Measurements from ENCODE around the gene SH3TC1.
A peak's percentile ranks its signal among the peaks of the same experiment; 100 is the strongest.

The SH3TC1 gene

DNA sequence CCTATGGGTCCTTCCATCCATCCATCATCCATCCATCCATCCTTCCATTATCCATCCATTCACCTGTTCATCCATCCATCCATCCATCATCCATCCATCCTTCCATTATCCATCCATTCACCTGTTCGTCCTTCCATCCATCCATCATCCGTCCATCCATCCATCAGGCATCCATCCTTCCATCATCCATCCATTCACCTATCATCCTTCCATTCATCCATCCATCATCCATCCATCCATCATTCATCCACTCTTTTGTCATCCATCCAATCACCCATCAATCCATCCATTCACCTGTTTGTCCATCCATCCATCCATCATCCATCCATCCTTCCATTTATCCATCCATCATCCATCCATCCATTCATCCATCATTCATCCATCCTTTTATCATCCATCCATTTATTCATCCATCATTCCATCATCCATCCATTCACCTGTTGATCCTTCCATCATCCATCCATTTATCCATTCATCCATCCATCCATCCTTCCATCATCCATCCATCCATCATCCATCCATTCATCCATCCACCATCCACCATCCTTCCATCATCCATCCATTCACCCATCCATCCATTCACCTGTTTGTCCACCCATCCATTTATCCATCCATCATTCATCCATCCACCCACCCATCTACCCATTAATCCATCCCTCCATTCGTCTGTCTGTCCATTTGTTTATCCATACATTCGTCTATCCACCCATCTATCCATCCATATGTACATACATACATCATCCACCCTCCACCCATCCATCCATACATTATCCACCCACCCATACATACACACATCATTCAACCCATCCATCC, 34.8 kb downstream of the SH3TC1 start:
- DNase-seq, result no peak

DNA sequence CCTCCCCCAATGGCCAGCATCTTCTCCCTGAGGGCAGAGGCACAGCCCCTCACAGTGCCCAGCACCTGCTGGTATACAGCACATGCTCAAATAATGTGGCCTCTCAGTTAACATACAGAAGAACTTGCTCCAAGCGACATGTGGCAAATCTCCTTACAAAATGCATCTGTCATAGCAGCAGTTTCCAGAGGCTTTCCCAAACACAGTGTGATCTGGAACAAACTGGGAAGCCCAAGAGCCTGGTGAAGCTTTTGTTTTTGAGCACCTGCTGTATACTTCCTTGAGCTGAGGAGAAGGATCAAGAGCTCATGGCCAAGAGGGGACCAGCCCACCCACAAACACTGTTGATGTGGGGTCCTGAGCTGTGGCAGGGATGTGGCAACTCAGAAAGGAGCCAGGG, 35.6 kb downstream of the SH3TC1 start:
- no peak for DNase-seq

DNA sequence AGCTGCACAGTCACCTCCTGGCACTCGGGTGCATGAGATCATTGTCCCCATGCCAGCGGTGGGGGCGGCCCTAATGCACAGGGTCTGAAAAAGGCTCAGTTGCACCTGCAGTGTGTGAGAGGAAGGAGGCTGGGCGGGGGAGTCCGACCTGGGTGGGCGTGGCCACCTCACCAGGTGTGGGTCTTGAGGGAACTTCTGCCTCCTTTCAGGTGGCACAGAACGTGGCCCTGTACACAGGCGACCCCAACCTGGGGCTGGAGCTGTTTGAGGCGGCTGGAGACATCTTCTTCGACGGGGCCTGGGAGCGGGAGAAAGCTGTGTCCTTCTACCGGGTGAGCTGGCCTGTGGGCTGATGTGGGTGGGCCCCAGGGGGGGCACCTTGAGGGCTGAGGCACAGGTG, 36.1 kb downstream of the SH3TC1 start:
- no peak for DNase-seq

DNA sequence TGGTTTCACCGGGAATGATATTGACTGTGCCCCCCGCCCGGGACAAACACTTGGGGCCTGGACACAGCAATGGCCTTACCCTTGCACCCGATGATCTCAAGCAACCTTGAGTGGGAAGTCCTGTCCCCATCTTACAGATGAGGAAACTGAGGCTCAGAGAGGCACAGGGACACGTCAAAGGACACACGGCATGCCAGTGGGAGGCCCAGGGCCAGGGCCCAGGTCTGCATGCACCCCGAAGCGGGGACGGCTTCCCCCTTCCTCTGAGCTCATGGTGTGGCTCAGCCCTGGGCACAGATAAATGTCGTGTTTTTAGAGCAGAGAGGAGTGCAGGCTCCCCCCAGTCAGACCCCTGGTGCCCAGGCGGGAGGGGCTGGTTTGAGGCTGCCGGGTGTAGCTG, 36.6 kb downstream of the SH3TC1 start:
- DNase-seq, result no peak

DNA sequence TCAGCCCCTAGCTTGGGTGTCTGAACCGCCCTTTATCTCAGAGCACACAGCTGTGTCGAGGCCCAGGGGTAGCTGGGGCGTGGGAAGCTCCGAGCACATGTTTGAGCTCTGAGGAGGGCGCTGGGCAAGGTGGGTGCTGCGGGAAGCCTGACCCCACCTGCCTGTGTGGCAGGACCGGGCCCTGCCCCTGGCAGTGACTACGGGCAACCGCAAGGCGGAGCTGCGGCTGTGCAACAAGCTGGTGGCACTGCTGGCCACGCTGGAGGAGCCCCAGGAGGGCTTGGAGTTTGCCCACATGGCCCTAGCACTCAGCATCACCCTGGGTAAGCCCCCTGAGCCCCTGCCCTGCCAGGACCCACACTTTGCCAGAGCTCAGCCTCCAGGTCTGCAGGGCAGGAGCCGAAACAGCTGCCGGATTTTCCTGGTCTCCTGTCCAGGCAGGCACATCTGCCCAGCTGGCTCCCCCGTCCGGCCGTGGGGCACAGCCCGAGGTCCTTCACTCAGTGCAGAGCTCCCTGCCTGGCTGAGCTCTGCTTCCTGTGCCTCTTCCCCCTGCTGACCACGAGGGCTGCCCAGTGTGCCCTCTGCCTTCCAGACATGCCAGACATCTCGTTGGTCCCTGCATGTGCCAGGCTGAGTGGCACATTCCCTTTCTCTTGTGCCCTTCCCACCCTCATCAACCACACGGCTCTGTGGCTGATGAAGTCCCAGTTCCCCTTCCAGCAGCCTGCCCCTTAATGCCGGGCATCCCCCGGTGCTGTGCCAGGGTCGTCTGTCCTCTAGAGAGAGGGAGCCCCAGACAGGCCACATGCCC, 37.2 kb downstream of the SH3TC1 start:
- DNase-seq, result no peak

DNA sequence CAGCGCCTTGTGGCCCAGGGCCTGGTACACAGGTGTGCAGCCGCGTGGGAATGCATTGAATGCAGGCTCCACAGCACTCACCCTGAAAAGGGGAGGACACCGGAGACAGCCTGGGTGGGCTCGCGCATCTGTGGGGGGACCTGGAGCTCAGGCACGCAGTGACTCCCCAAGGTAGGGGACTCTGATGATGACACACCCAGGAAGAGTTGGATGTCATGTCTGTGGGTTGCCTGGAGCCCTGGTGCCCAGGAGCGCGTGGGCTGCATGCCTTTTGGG, 37.8 kb downstream of the SH3TC1 start:
- no peak for DNase-seq

DNA sequence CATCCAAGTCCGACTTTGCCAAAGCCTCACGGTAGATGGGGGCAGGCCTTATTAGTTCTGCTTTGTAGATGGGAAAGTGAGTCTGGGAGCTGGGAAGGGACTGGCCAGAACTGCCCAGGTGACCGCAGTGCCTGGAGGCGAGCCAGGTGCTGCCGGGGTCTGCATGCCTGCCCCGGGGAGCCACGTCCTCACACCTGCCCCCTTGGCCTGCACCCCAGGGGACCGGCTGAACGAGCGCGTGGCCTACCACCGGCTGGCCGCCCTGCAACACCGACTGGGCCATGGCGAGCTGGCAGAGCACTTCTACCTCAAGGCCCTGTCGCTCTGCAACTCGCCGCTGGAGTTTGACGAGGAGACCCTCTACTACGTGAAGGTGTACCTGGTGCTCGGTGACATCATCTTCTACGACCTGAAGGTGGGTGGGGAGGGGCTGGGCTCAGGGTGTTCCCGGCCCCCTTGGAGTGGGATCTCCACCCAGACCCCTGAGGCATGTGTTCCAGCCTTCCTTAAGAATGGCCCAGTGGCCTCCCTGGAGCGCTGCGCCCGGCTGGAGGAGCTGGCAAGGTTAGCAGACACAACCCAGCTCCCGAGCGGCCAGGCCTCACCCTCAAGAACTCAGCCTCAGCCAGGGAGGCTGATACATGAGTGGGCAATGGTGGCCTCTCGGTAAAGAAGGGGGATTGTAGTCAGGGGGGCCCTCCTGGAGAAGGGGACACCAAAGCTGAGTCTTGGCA, 38.3 kb downstream of the SH3TC1 start:
- DNase-seq, result no peak

DNA sequence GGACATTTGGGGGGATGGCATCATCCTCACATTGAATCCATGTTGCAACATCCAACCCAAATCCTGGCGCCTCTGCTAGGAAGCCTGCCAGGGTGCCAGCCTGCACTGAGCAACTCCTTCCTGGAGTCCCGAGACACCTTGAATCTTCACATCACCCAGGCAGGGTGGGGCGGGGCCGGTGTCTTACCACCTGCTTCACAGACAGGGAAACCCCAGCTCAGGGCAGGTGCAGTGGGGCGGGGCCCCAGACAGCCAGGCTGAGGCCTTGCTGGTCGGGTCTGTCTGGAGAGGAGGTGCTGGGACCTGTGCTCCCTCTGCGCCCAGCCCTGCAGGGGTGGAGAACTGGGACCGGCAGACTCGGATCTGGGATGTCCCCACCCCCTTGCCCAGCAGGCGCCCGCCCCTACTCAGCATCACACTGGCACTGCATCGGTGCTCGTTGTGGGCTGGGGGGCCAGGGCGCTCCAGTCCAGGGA, 39.0 kb downstream of the SH3TC1 start:
- DNase-seq, result no peak

DNA sequence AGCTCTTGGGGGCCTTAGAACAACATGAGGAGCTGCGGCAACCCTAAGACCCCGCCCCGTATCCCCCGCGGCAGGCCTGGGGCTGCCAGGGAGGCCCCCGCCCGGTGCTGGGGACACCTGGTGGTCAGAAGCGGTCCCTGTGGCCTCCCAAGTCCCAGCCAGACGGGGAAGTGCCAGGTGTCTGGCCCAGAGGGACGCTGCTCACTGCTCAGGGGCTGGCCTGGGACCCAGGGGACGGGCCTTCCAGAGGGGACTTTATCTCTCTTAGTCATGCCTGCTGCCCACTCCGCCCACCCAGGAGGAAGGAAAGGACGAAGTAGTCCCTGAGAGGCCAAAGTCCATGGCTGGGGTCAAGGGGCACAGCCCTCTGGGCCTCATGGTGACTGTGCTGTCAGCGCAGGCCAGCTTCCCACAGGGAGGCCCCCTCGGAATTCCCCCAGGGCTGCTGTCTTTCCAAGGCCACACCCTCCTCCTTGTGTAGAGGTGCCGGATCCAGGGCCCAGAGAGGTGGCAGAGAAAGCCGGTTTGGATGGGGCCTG, 39.5 kb downstream of the SH3TC1 start:
- no peak for DNase-seq

DNA sequence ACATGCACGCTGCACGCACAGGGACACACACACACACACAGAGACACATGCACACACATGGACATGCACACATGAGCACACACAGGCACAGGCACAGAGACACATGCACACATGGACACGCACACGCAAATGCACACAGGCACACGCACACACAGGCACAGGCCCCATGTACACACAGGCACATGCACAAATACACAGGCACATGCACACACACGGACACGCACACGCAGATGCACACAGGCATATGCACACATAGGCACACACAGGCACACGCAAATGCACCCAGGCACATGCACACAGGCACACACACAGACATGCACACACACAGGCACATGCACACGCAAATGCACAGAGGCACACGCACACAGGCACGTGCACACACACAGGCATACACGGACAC, 40.1 kb downstream of the SH3TC1 start:
- DNase-seq, result no peak

DNA sequence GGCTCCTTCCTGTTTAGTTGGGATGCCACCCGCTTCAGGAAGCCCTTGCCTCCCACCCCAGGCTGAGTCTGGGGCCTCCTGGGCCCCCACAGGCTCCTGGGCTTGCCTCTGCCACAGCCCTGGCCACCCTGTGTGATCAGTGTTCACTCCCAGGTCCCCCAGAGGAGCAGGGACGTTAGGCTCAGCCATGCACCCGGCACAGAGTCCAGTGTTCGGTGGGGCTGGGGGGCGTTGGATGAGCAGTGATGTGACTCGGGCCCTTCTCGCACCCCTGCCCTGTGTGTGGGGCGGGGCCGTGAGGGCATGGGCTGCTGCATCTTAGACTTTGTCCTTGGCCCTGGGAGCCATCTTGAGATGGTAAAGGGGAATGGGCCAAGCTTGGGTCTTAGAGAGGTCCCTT, 40.6 kb downstream of the SH3TC1 start:
- DNase-seq, result no peak

DNA sequence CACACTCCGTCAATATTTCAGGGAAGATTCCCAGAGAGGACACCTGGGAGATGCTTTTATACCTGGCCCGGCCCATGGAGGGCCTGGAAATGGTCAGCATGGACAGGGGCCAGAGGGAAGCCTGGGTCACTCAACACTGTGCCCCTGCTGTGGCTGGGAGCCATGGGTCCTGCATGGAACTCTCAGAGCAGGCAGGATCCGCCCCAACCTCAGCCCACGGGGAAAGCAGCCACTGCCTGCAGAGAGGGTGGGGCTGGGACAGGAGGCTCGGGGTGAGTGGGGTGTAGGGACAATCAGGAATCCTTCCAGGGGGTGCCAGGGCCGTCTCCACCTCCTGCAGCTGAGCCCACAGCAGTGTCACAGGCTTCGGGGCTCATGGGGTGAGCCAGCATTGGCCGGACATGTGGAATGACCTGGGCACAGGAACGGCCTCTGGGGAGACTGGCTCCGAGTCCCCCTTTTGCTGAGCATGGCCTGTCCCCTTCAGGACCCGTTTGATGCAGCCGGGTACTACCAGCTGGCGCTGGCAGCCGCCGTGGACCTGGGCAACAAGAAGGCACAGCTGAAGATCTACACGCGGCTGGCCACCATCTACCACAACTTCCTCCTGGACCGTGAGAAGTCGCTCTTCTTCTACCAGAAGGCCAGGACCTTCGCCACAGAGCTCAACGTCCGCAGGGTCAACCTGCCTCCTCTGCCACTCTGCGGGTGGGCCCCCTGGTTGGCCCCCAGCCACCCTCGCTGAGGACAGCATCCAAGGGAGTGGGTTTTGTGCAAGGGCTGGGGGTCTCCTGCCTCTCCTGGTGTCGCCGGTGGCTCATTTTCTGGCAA, 41.3 kb downstream of the SH3TC1 start:
- DNase-seq, result no peak

DNA sequence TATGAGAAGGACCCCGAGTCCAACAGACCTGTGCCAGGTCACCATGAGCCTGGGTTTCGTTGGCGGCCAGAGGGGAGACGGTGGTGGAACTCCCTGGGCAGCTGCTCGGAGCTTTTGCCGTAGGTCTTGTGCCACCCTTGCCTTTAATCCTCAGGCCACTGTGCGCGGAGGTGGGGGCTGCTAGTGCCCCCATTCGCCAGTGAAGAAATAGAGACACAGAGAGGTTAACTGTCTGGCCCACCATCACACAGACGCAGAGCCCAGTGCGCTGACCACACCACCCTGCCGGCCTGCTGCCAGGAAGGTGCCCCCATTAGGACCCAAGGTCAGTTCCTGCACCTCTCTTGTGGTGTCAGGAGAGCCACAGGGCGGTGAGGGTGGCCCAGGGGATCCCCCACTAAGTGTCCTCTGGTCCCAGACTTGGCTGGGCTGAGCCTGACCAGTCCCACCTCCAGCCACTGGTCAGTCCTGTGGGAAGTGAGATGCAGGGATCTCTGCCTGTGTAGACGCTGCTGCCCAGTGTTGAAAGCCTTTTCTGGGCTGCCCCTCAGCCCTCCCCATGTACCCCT, 42.2 kb downstream of the SH3TC1 start:
- DNase-seq, result no peak

DNA sequence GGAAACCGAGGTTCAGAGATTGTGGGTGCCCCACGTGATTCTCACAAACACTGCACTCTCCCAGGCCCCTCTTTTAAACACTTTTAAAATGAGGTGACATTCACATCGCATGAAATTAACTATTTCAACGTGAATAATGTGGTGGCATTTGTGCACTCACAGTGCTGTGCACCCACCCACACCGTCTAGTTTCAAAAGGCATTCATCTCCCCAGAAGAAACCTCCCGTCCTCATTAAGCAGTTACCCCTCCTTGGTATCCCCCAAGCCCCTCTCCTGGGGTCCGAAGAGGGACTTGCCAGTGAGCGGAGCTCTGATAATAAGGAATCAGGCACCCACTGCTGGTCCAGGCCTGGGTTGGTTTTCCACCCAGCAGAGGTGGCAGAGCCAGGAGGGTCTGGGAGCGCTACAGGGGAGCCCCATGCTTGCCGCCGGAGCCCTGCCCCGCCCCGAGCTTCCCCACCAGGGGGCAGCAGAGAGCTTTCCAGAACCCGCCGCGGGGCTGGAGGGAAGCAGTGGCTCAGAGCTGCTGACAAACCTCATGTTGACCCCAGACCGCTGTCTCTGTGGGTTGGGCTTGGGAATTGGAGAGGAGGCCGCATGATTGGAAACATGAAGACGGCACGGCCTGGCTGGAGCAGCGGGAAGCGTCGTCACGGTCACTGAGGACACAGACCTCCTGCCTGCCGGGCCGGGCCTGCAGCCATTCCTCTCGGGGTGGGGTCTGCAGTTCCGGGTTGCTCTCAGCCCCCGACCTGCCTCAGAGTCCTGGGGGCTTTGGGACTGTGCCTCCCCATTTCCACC, 43.0 kb downstream of the SH3TC1 start:
- DNase-seq, result peak; percentile 93

DNA sequence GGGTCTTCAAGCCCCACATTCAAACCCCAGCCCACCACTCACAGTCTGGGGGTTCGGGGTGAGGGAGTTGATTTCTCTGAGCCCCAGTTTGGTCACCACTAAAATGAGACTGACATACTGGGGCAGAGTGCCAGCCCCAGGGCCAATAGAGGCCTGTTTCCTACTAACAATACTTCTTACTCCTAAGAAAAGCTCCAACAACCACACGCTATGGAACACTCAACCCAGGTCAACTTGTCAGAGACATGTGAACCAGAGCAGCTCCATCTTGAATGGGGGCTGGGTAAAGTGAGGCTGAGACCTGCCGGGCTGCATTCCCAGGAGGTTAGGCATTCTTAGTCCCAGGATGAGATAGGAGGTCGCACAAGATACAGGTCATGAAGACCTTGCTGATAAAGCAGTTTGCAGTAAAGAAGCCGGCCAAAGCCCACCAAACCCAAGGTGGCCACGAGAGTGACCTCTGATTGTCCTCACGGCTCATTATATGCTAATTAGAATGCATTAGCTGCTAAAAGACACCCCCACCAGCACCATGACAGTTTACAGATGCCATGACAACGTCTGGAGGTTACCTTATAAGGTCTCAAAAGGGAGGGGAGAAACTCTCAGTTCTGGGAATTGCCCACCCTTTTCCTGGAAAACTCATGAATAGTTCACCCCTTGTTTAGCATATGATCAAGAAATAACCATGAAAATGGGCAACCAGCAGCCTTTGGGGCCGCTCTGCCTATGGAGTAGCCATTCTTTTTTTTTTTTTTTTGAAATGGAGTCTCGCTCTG, 43.9 kb downstream of the SH3TC1 start:
- DNase-seq, result no peak

DNA sequence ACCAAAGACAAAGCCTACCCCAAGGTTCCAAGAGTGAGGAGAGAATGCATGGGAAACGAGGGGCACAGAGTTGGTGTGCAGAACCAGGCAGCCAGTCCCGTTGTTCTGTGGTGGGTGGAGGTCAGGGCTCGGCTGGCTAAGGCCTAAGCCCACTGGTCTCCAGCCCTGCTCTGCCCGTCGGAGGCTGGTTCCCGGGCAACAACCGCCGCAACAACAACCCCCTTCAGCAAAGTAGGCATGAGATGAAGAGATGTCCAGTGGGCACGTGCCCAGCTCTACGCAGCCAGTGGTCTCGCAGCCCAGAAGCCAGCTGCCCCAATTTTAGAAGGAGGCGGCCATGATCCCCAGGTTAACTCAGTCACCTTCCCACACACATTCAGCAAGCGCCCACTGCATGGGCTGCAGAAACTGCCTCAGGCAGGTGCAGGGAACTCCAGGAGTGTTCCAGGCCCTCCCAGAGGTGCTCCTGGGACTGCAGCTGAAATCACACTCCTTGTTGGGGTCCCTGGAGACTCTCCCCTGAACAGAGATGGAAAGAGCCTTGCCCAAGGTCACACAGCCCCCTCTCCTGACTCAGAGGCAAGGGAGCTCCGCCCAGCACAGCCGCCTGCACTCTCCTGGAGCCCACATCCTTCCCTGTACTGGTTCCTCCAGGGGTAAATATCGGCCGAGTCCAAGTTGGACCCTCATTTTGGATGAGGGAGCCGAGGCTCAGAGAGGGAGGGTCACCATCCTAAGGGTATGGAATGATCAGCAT, 45.1 kb downstream of the SH3TC1 start:
- no peak for DNase-seq

DNA sequence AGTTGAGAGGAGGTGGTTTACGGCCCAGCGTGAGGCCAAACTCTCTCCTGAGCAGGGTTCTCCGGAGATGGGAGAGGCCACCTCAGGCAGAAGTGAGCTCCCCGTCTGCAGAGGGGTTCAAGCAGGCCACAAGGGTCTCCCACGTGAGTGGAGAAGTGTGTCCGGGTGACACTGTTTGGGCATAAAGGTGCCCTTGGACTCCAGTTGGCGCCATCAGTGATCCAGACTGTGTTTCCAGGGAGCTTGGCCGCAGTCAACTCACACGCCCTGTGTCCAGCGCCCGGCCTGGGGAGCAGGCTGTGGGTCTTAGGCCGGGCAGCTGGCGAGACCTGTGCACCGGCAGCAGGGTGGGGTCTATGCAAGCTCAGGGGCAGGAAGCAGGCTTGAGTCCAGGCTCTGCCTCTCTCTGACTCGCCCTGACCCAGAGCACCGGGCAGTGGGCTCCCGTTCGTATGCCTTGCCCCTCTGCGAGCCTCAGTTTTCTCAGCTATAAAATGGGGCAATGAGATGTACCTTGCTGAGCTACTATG, 45.9 kb downstream of the SH3TC1 start:
- DNase-seq, result no peak

DNA sequence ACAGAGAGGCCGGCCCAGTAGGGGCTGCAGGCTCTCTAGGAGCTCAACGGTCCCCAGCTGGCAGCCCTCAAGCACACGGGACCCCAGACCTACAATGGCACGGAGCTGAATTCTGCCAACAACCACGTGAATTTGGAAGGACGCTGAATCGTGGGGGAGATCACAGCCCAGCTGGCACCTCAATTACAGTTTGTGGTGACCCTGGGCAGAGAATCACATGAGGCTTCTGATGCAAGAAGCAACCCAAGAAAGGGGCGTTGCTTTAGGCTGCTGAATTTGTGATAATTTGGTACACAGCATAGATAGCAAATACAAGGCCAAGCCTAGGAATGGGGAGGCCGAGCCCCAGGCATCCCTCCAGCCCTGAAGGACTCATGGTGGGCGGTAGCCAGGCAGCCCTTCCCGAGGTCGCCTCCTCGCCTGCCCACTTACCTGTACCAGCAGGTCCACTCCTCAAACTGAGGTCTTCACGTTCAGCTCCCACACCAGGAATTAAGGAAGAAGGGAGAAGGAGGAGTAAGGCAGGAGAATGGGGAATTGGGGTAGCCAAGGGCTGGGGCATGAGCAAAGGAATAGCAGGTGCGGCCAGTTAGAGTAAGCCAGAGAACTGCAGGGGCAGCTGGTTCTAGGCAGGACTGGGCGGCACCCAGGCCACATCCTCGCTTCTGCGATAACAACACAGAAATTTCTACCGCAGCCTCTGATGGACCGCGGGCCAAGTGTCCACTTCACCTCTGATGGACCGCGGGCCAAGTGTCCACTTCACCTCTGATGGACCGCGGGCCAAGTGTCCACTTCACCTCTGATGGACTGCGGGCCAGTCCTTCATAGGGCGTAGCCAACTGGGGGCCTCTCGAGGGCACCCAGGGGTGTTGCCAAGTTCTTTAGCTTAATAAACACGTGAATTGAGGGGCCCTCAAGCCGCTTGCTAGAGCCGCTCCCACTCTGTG, 47.1 kb downstream of the SH3TC1 start:
- DNase-seq, result no peak

Data from activated effector memory CD4-positive, alpha-beta T cell treated with anti-CD3 and anti-CD28 coated beads, Interleukin-2, amount 50 U/mL, for 16 hours (primary cell).